GM12878 (cell line): ENCODE results near the gene FGF14. TPM values are rescaled to one million over a fixed set of nuclear protein-coding genes. Genes with fewer than 3 reads are reported as not detected.

Source experiments
- ATAC-seq: fragments of 200-7000 bp; cut with Tn5 transposase; 3 replicates; pipeline ENCODE4 v1.9.1; 2020; ENCODE audit warnings: mild to moderate bottlenecking, moderate library complexity
- BruUV-seq: library from RNA; stranded (reverse); fragments of 400-500 nt; replicated peaks from 2 replicates; lab custom pipeline; 2021; lab: Mats Ljungman, UMichigan
- CTCF ChIA-PET: fragments of 300-600 bp; sonication (Branson Sonifier 250); formaldehyde crosslinking; extraction: SDS; loops from one replicate; lab custom pipeline; 2021; ENCODE audit warnings: inconsistent platforms; lab: Yijun Ruan, JAX
- POLR2A ChIA-PET: fragments of 350-600 bp; formaldehyde crosslinking; extraction: SDS; loops from one replicate; lab custom pipeline; 2021; ENCODE audit warnings: inconsistent platforms; lab: Charles Lee
- RAD21 ChIA-PET: fragments of 300-600 bp; sonication (Branson Sonifier 250); formaldehyde crosslinking; loops from one replicate; lab custom pipeline; 2023; ENCODE audit warnings: antibody characterized with exemption; ENCODE audit not compliant: unreplicated experiment; lab: Charles Lee
- SMC1A ChIA-PET: fragments of 300-600 bp; sonication (Branson Sonifier 250); formaldehyde crosslinking; loops from one replicate; lab custom pipeline; 2023; ENCODE audit not compliant: unreplicated experiment, uncharacterized antibody; lab: Charles Lee
- DNase-seq: peaks from one replicate; pipeline ENCODE4 v3.0.0-alpha.2; 2011; ENCODE audit warnings: low read depth, low spot score
- FAIRE-seq: peaks from 3 replicates; lab custom pipeline; 2011; peaks lifted over from hg19 to GRCh38; lab: Jason Lieb, UNC
- H2AFZ ChIP-seq: 2 replicates; pipeline ENCODE4 v1.6.0; 2011; ENCODE audit warnings: low read depth, low read length, control low read depth; ENCODE audit not compliant: control insufficient read depth
- H3K27ac ChIP-seq: 2 replicates; pipeline ENCODE4 v1.5.1; 2011; ENCODE audit warnings: control low read depth; ENCODE audit not compliant: control insufficient read depth, insufficient read depth
- H3K27me3 ChIP-seq, 2 experiments: replicated peaks in 1 of 2; 2 replicates each; pipeline versions ENCODE4 v1.6.0 to v1.6.1; 2011; ENCODE audit warnings: low read length in 1 of 2; ENCODE audit not compliant: control insufficient read depth in 2 of 2, insufficient read depth in 2 of 2
- H3K36me3 ChIP-seq, 2 experiments: 2 replicates each; pipeline ENCODE4 v1.5.1; 2011; ENCODE audit warnings: low read length in 1 of 2; ENCODE audit not compliant: control insufficient read depth in 2 of 2, insufficient read depth in 2 of 2
- H3K4me1 ChIP-seq: 2 replicates; pipeline ENCODE4 v1.6.1; 2011; ENCODE audit warnings: mild to moderate bottlenecking, low read length, moderate library complexity, mixed read lengths; ENCODE audit not compliant: control insufficient read depth, insufficient read depth
- H3K4me2 ChIP-seq: 2 replicates; pipeline ENCODE4 v1.6.0; 2011; ENCODE audit warnings: control low read depth; ENCODE audit not compliant: control insufficient read depth, insufficient read depth
- H3K4me3 ChIP-seq: fragments of 200-600 bp; sonication (generic); 2 replicates; pipeline ENCODE4 v1.5.1; 2016
- H3K79me2 ChIP-seq: 2 replicates; pipeline ENCODE4 v1.6.0; 2011; ENCODE audit warnings: low read length; ENCODE audit not compliant: control insufficient read depth, insufficient read depth
- H3K9ac ChIP-seq: 2 replicates; pipeline ENCODE4 v1.8.0; 2011; ENCODE audit warnings: low read length, control low read depth, mixed read lengths; ENCODE audit not compliant: control insufficient read depth, insufficient read depth
- H3K9me3 ChIP-seq: replicated peaks from 3 replicates; pipeline ENCODE4 v1.5.1; 2011; ENCODE audit warnings: mild to moderate bottlenecking, low read length; ENCODE audit not compliant: control insufficient read depth, insufficient read depth
- H4K20me1 ChIP-seq: 2 replicates; pipeline ENCODE4 v1.6.0; 2011; ENCODE audit not compliant: control insufficient read depth, insufficient read depth
- IKZF1 ChIP-seq: fragments of 450-650 bp; conservative IDR thresholded peaks from 2 replicates; pipeline ENCODE4 v1.6.1; 2017; ENCODE audit warnings: antibody characterized with exemption, mild to moderate bottlenecking
- PAX8 ChIP-seq: fragments of 450-650 bp; IDR thresholded peaks from 2 replicates; pipeline ENCODE4 v1.6.1; 2017; ENCODE audit warnings: mild to moderate bottlenecking, moderate library complexity
- REST ChIP-seq: IDR thresholded peaks from 2 replicates; pipeline ENCODE4 v1.6.1; 2012; ENCODE audit warnings: mild to moderate bottlenecking, low read depth, low read length
- ZNF207 ChIP-seq: fragments of 450-650 bp; IDR thresholded peaks from 2 replicates; pipeline ENCODE4 v1.6.1; 2014; ENCODE audit warnings: antibody characterized with exemption, mild to moderate bottlenecking, borderline replicate concordance
- WGBS: methylation state at CpG from one replicate; pipeline ENCODE4 v1.1.6; 2016; ENCODE audit warnings: low lambda C conversion rate; ENCODE audit not compliant: insufficient replicate concordance, insufficient coverage; ENCODE audit errors: missing lambda C conversion rate; 5-methylcytosine and 5-hydroxymethylcytosine counted together
- in situ Hi-C: fragments of 300-500 bp; cut with MboI; formaldehyde crosslinking; loops from 9 replicates; pipeline ENCODE4 v1.14.3; 2018; ENCODE audit warnings: mixed read lengths
- intact Hi-C: fragments of 100-400 bp; cut with micrococcal nuclease; formaldehyde crosslinking; loops from one replicate; pipeline ENCODE4 v1.14.2; 2022; ENCODE audit not compliant: unreplicated experiment
- polyA plus RNA-seq, 11 experiments: library from polyadenylated mRNA; depleted of rRNA in 4 of 11; unstranded in 6 of 11; stranded (reverse) in 5 of 11; fragments of >200 nt; fragmentation: Nextera tagmentation in 4 of 11; fragmentation: Illumina TruSeq in 1 of 11; extraction: Ambion mirVana in 4 of 11; extraction: Trizol in 1 of 11; gene quantifications; 1 replicate in 1 of 11; 2 replicates in 10 of 11; pipeline versions ENCODE4 v1.2.1 to v1.2.3, GENCODE V29; 2011 to 2016; ENCODE audit warnings: inconsistent platforms in 2 of 11, missing spikeins in 2 of 11, low read depth in 1 of 11
- total RNA-seq, 4 experiments: library from RNA; depleted of rRNA in 3 of 4; stranded (reverse); fragments of >200 nt in 3 of 4; fragmentation: Illumina TruSeq in 1 of 4; extraction: Trizol in 1 of 4; gene quantifications; 2 replicates each; pipeline versions ENCODE4 v1.2.1 to v1.2.3, GENCODE V29; 2013 to 2021

The FGF14 gene
- total and polyA plus RNA-seq, 10 of the 15 experiments (the other 5 are each of a cell fraction or from before 2014, with no cell fraction given) = under 0.01 to 0.44 (median 0.04) TPM

GRCh38 chr13:101955764-101956163 lies 446.1 kb downstream of the FGF14 start:
- Histone ChIP-seq H3K79me2 (no peaks in the 10 kb centered on the region), H4K20me1 (no peaks in the 10 kb centered on the region), H3K4me2 (no peak overlapping the region), H3K4me3 (no peak overlapping the region), H2AFZ (peak overlapping the region; percentile 54), H3K27ac (no peak overlapping the region), H3K27me3 (no peaks in the 10 kb centered on the region), H3K9ac (no peak overlapping the region), H3K36me3 (no peaks in the 10 kb centered on the region), H3K4me1 (no peaks in the 10 kb centered on the region), H3K9me3 (no peaks in the 10 kb centered on the region)
- in situ Hi-C loops = no loop called here
- no TSS peak for BruUV-seq
- FAIRE-seq (no peak), ATAC-seq (peak; percentile 59; the same call in 2 of the 3 replicates), DNase-seq (no peak)
- TF ChIP-seq IKZF1 (no peak), PAX8 (no peak), REST (no peak), ZNF207 (no peak)
- 0% methylated on average over 3 of the region's 3 CpGs for WGBS
- POLR2A ChIA-PET = no interaction called here
- intact Hi-C loops = no loop called here
- SMC1A ChIA-PET = interaction anchor here (0.9 kb wide), 1 partner anchor 13 kb away, joined by 3 read pairs; no protein-coding TSS in a partner anchor
- RAD21 ChIA-PET = no interaction called here
- CTCF ChIA-PET = interaction anchor here (1.5 kb wide), 1 partner anchor 12 kb away, joined by 7 read pairs; no protein-coding TSS in a partner anchor
